Measurements from ENCODE around the gene ACTR5.
A peak's percentile ranks its signal among the peaks of the same experiment; 100 is the strongest.
"Not testable (repeated sequence)": the region's sequence is repeated elsewhere in the genome, so short reads cannot be mapped to it uniquely, and the experiment has no call there.

ACTR5 gene

DNA sequence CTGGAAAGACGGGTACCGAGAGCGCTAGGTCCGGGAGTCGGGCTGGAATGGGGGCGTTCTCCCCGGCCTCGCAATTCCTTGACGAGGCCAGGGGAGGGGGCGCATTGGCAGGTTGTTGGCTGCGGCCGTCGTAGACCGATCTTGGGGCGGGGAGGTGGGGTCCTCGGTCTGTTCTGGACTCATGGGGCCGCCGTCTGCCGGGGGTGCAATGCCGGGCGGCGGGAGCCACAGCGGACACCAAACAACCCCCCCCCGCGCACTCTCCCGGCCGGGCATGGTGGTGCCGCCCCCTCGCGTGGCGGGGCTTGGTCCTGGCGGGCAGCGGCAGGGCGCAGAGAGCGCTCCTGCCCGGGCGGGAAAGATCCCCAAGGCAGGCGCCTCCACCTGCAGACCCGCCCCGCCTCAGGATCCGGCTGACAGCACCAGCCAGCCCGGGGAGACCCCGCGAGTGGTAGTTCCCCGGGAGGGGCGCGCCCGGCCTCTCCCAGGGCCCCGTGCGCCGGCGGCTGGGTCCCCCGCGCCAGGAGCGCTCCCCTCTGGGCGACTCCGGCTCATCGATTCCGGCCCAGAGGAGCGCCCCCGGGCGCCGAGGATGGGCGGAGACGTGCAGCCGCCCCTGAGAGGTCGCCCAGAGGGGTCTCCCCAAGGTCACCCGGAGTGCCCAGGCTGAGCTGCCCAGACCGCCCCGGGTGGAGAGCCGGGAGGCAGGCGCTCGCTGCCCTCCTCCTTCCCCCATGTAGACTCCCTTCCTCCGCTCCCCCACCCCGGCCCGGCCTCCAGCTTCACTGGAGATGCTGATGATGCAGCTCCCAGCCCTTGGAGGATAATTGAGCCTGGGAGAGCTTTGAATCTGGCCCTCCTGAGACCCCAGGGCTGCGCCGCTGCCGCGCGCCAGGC lies 57.9 kb downstream of the ACTR5 start:
- no peak for DNase-seq

GRCh38 chr20:38806855-38807655 lies 58.8 kb downstream of the ACTR5 start:
- peak; percentile 67 for DNase-seq

DNA sequence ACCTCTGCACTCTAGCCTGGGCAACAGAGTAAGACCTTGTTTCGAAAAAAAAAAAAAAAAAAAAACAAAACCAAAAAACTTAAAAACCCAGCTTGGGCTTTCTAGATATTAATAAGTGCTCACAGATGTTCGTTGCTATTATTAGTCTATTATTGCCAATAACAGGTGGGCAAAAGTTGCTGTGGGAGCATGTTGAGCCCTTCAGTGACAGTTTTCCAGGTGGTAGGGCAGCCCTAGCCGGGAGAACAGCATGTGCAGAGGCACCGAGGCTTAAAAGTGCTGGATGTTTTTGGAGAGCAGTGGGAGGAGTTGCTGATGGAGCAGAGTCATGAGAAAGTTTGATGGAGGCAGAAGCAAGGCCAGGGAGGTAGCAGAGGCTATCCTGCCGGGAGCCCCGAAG lies 61.7 kb downstream of the ACTR5 start:
- no peak for DNase-seq

GRCh38 chr20:38810926-38811630 lies 62.8 kb downstream of the ACTR5 start:
- DNase-seq = no peak

DNA sequence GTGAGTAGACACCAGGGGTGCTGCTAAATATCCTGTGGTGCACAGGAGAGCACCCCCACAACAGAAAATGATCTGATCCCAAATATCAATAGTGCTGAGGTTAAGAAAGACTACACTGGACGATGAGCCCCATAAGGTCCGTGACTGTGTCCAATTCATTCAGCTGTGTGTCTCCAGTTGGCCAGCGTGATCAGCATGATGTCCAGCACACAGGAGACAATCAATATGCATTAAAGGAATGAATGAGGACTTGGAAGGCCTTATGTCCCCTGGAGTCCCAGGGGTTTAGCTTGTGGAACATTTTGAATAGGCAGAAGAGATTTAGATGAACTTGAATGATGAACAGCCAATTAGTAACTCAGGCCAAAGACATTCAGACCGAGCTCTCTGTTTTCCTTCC lies 63.5 kb downstream of the ACTR5 start:
- DNase-seq = no peak

DNA sequence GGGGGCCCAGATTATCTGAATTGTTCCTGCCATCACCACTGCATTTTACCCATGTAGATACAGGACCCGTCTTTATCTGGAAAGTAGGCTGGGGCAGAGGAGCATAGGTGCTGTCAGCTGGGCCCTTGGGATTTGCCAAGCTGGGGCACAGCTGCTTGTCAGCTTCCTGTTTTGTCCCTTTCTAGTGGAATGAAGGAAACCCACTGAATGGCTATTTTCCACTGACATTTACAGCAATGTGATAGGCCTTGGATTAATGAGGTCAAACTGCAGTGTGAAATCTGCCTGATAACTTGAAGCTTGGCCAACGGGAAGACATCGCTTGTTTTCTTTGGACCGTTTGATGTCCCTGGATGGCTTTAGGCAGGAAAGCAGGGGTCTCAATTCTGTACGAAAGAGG lies 63.9 kb downstream of the ACTR5 start:
- no peak for DNase-seq

DNA sequence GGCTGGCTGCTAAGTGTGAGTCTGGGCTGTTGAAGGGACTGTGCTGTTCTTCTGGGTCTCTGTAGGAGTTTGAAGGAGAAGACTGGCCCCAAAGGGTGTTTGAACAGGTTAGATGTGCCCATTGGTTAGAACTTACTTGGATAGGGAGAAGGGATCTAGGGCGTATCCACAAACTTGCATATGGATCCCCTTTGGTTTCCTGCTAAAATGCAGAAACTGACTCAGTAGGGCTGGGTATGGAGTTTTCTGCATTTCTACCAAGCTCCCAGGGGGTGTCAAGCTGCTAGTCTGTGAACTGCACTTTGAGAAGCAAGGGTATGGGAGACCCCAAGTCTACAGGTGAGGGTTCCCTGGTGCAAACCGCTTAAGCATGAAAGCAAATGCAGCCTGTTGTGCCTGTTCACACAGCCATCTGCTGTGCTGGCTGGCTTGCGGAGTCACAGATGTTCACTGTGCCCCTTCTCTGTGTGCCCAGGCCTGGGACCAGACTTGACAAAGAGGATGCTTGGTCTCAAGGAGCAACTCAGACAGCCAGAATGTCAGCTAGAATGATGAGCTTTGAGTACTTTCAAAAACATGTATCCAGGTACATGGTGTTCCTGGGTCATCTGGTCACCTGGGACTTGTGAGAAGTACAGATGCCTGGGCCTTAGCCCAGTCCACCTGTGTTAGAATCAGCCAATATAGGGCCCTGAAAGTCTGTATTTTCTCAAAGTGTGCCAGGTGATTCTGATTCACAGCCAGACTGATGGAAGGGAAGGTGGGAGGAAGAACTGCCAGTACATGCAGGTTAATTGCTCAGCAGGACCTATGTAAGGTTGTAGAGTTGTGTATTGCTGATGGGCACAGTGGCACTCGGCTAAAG lies 64.7 kb downstream of the ACTR5 start:
- no peak for DNase-seq

GRCh38 chr20:38813574-38813962 lies 65.3 kb downstream of the ACTR5 start:
- DNase-seq = not testable (repeated sequence)

DNA sequence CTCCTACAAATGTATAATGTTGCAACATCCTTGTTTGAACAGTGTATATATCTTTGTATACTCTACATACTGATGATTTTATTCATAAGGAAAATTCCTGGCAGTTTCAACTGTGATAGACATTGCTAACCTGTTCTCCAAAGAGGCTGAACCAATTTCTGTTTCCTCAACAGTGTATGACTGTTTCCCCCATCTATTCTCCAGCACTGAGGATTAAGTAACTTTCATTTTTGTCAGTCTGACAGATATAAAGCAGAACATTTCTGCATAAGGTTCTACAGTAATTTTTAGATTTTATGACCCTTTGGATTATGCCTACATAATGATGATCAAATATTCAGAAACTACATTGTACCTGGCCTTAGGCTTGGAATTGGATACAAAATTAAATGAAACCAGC lies 67.2 kb downstream of the ACTR5 start:
- no peak for DNase-seq

GRCh38 chr20:38818113-38819065 lies 70.1 kb downstream of the ACTR5 start:
- DNase-seq = no peak

Data from COR-L47 (cell line).